ENCODE results near the gene AGBL4.

AGBL4 gene

DNA sequence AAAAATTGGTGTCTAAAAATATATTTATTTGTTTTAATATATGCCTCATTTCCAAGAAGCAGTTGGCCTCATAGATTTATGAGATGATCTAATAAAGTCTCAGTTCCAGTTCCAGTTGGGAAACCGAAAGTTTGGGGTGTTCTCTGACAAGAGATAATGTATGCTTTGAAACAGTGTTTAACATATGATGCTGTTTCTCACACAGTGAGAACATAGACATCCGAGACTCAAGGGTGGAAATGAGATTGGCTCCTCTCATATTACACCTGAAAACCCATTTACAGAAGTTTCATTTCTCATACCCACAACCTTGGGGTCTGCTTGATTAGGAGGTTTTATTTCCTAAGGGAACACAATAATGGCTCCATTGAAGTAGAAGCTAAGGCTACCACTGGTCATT is 1046.5 kb downstream of the AGBL4 start:
- TF ChIP-seq, protein P1, sequence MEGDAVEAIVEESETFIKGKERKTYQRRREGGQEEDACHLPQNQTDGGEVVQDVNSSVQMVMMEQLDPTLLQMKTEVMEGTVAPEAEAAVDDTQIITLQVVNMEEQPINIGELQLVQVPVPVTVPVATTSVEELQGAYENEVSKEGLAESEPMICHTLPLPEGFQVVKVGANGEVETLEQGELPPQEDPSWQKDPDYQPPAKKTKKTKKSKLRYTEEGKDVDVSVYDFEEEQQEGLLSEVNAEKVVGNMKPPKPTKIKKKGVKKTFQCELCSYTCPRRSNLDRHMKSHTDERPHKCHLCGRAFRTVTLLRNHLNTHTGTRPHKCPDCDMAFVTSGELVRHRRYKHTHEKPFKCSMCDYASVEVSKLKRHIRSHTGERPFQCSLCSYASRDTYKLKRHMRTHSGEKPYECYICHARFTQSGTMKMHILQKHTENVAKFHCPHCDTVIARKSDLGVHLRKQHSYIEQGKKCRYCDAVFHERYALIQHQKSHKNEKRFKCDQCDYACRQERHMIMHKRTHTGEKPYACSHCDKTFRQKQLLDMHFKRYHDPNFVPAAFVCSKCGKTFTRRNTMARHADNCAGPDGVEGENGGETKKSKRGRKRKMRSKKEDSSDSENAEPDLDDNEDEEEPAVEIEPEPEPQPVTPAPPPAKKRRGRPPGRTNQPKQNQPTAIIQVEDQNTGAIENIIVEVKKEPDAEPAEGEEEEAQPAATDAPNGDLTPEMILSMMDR (IDR thresholded peaks at IDR 0.05; ENCODE audit: low read length): no peak
- no peak for TF ChIP-seq EZH2 (IDR thresholded peaks at IDR 0.05; ENCODE audit: borderline replicate concordance, low read length)
- H3K27ac ChIP-seq (ENCODE audit: low read depth, low read length, poor library complexity, severe bottlenecking): no peak overlapping the region
- no peaks in the 10 kb centered on the region for H3K9me3 ChIP-seq (ENCODE audit: low read length)
- no peaks in the 10 kb centered on the region for H3F3A ChIP-seq (ENCODE audit: insufficient read depth, low read length)
- no peak overlapping the region for H3K9ac ChIP-seq (ENCODE audit: low read length)
- no peaks in the 10 kb centered on the region for H4K20me1 ChIP-seq (ENCODE audit: insufficient read depth, low read length)
- no peak overlapping the region for H3K4me3 ChIP-seq (ENCODE audit: low read depth, low read length, poor library complexity, severe bottlenecking)
- no peak overlapping the region for H2AFZ ChIP-seq (ENCODE audit: low read length)
- no peaks in the 10 kb centered on the region for H3K9me2 ChIP-seq (ENCODE audit: low read depth, low read length)
- no peaks in the 10 kb centered on the region for H3K27me3 ChIP-seq (ENCODE audit: insufficient read depth, low read length)
- no peaks in the 10 kb centered on the region for H3K79me2 ChIP-seq (ENCODE audit: insufficient read depth, low read length)
- no peaks in the 10 kb centered on the region for H3K4me1 ChIP-seq (ENCODE audit: insufficient read depth, low read length, severe bottlenecking)
- H3K4me2 ChIP-seq (ENCODE audit: low read length): no peak overlapping the region
- H3K36me3 ChIP-seq (ENCODE audit: insufficient read depth, low read length): no peaks in the 10 kb centered on the region

DNA sequence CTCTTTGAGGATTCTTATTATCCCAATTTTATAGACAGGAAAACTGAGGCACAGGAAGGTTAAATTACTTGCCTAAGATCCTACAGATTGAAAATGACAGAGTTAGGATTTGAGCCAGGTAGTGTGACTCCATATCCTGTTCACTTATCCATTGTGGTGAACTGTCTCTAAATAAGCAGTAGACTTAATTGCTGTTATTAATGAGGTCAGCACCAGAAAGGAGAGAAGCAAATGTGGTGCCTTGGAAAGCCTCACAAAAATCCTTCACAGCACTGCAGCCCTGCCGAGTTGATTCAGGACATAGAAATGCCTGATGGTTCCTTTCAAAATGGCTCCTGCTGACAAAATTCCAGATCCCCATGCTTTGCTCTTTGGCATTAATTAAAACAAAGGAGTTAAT is 1053.8 kb downstream of the AGBL4 start:
- no peaks in the 10 kb centered on the region for H3K36me3 ChIP-seq (ENCODE audit: insufficient read depth, low read length)
- H3K27me3 ChIP-seq (ENCODE audit: insufficient read depth, low read length): no peaks in the 10 kb centered on the region
- no peak overlapping the region for H3K9ac ChIP-seq (ENCODE audit: low read length)
- H3K9me3 ChIP-seq (ENCODE audit: low read length): no peaks in the 10 kb centered on the region
- no peak overlapping the region for H3K4me3 ChIP-seq (ENCODE audit: low read depth, low read length, poor library complexity, severe bottlenecking)
- no peak overlapping the region for H2AFZ ChIP-seq (ENCODE audit: low read length)
- no peaks in the 10 kb centered on the region for H3K4me1 ChIP-seq (ENCODE audit: insufficient read depth, low read length, severe bottlenecking)
- H3K27ac ChIP-seq (ENCODE audit: low read depth, low read length, poor library complexity, severe bottlenecking): no peak overlapping the region
- H4K20me1 ChIP-seq (ENCODE audit: insufficient read depth, low read length): no peaks in the 10 kb centered on the region
- no peaks in the 10 kb centered on the region for H3K79me2 ChIP-seq (ENCODE audit: insufficient read depth, low read length)
- TF ChIP-seq, protein P1 (IDR thresholded peaks at IDR 0.05; ENCODE audit: low read length): no peak
- TF ChIP-seq EZH2 (IDR thresholded peaks at IDR 0.05; ENCODE audit: borderline replicate concordance, low read length): no peak
- no peaks in the 10 kb centered on the region for H3F3A ChIP-seq (ENCODE audit: insufficient read depth, low read length)
- no peaks in the 10 kb centered on the region for H3K9me2 ChIP-seq (ENCODE audit: low read depth, low read length)
- H3K4me2 ChIP-seq (ENCODE audit: low read length): no peak overlapping the region

DNA sequence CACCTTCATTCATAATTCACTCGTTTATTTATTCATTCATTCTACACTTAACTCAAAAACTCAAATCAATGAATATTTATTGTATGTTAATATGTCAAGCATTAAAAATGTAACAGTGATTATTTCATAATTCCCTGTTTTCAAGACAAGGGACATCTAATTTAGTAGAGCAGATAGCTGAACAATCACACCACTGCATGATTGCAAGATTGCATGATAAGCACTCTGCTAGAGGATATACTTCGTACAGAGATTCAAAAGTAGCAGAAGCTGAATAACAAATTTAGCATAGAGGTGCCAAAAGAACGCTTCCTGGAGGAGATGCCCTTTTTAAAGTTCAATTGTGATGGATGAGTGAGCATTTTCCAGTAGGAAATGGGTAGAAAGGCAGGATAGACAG is 1056.4 kb downstream of the AGBL4 start:
- Histone ChIP-seq H3K4me2 (ENCODE audit: low read length) (no peak overlapping the region), H3K4me1 (ENCODE audit: insufficient read depth, low read length, severe bottlenecking) (no peaks in the 10 kb centered on the region), H3K79me2 (ENCODE audit: insufficient read depth, low read length) (no peaks in the 10 kb centered on the region), H3K9ac (ENCODE audit: low read length) (no peak overlapping the region), H3K9me3 (ENCODE audit: low read length) (no peaks in the 10 kb centered on the region), H3K4me3 (ENCODE audit: low read depth, low read length, poor library complexity, severe bottlenecking) (no peak overlapping the region), H3K27me3 (ENCODE audit: insufficient read depth, low read length) (no peaks in the 10 kb centered on the region), H4K20me1 (ENCODE audit: insufficient read depth, low read length) (no peaks in the 10 kb centered on the region), H3K27ac (ENCODE audit: low read depth, low read length, poor library complexity, severe bottlenecking) (no peak overlapping the region), H2AFZ (ENCODE audit: low read length) (no peak overlapping the region), H3K36me3 (ENCODE audit: insufficient read depth, low read length) (no peaks in the 10 kb centered on the region), H3K9me2 (ENCODE audit: low read depth, low read length) (no peaks in the 10 kb centered on the region), H3F3A (ENCODE audit: insufficient read depth, low read length) (no peaks in the 10 kb centered on the region)
- no peak for TF ChIP-seq EZH2 (IDR thresholded peaks at IDR 0.05; ENCODE audit: borderline replicate concordance, low read length)
- TF ChIP-seq, protein P1 (IDR thresholded peaks at IDR 0.05; ENCODE audit: low read length): no peak

Data from OCI-LY1 (cell line).